ENCODE data around the gene CTRB2.
A peak's percentile ranks its signal among the peaks of the same experiment; 100 is the strongest.

The CTRB2 gene

GRCh38 chr16:75203667-75204409, 3.1 kb downstream of the CTRB2 start:
- no peak for DNase-seq (ENCODE audit: low read depth)
- H3K4me3 ChIP-seq (ENCODE audit: control insufficient read depth, low read depth, low read length): no peak overlapping the region
- TF ChIP-seq CTCF (conservative IDR thresholded peaks at IDR 0.05; ENCODE audit: control insufficient read depth, insufficient read depth, low read depth, low read length): no peak

GRCh38 chr16:75203096-75203495, 3.9 kb downstream of the CTRB2 start:
- DNase-seq (ENCODE audit: low read depth): no peak
- no peak for TF ChIP-seq CTCF (conservative IDR thresholded peaks at IDR 0.05; ENCODE audit: control insufficient read depth, insufficient read depth, low read depth, low read length)
- H3K4me3 ChIP-seq (ENCODE audit: control insufficient read depth, low read depth, low read length): no peak overlapping the region

- DNase-seq (ENCODE audit: low read depth): no peak
- no peak overlapping the region for H3K4me3 ChIP-seq (ENCODE audit: control insufficient read depth, low read depth, low read length)
- no peak for TF ChIP-seq CTCF (conservative IDR thresholded peaks at IDR 0.05; ENCODE audit: control insufficient read depth, insufficient read depth, low read depth, low read length)
Observed at GRCh38 chr16:75202069-75202590, 4.8 kb downstream of the CTRB2 start.

- TF ChIP-seq CTCF (conservative IDR thresholded peaks at IDR 0.05; ENCODE audit: control insufficient read depth, insufficient read depth, low read depth, low read length): no peak
- peak; percentile 61 for DNase-seq (ENCODE audit: low read depth)
- H3K4me3 ChIP-seq (ENCODE audit: control insufficient read depth, low read depth, low read length): peak overlapping the region; percentile 35
Observed at GRCh38 chr16:75198135-75198600, 8.8 kb downstream of the CTRB2 start.

GRCh38 chr16:75197522-75198134, 9.3 kb downstream of the CTRB2 start:
- DNase-seq (ENCODE audit: low read depth): no peak
- H3K4me3 ChIP-seq (ENCODE audit: control insufficient read depth, low read depth, low read length): no peak overlapping the region
- no peak for TF ChIP-seq CTCF (conservative IDR thresholded peaks at IDR 0.05; ENCODE audit: control insufficient read depth, insufficient read depth, low read depth, low read length)

GRCh38 chr16:75196836-75197235, 10.1 kb downstream of the CTRB2 start:
- no peak for DNase-seq (ENCODE audit: low read depth)
- TF ChIP-seq CTCF (conservative IDR thresholded peaks at IDR 0.05; ENCODE audit: control insufficient read depth, insufficient read depth, low read depth, low read length): no peak
- H3K4me3 ChIP-seq (ENCODE audit: control insufficient read depth, low read depth, low read length): no peak overlapping the region

All from fibroblast of mammary gland (primary cell).